Measurements from ENCODE around the gene CHD5.

Gene CHD5

DNA sequence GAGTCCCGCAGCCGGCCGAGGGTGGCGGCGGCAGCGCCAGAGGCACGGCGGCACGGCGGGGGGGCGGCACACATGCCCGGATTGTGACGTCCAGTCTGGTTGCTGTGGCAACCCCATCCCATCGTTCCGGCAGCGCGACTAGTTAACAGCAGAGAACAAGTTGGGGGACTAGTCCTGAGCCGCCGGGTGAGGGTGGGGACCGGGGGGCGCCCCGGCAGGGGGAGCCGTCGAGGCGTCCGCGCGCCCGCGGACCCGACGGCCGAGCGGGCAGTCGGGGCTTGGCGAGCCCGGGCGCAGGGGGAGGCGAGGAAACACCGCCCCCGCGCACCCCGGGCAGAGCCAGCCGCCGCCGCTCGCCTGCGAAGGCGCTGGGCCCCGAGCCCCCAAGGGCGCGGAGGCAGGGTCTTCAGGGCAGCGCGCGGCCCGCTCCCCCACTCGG lies at the start of gene CHD5:
Gene CHD5 (minus strand): TSS at position 54 of the 439 bp plus-strand sequence. CDS start 298 bp downstream, outside the sequence.
- no peak for DNase-seq (ENCODE audit: low read depth)
- TF ChIP-seq MAX (IDR thresholded peaks at IDR 0.05; ENCODE audit: low read depth, low read length) (no peak), POLR2A (IDR thresholded peaks at IDR 0.05; ENCODE audit: extremely low read depth, insufficient read length) (no peak), MYC (IDR thresholded peaks at IDR 0.05; ENCODE audit: low read depth, low read length) (no peak)
- TF ChIP-seq, protein P1, sequence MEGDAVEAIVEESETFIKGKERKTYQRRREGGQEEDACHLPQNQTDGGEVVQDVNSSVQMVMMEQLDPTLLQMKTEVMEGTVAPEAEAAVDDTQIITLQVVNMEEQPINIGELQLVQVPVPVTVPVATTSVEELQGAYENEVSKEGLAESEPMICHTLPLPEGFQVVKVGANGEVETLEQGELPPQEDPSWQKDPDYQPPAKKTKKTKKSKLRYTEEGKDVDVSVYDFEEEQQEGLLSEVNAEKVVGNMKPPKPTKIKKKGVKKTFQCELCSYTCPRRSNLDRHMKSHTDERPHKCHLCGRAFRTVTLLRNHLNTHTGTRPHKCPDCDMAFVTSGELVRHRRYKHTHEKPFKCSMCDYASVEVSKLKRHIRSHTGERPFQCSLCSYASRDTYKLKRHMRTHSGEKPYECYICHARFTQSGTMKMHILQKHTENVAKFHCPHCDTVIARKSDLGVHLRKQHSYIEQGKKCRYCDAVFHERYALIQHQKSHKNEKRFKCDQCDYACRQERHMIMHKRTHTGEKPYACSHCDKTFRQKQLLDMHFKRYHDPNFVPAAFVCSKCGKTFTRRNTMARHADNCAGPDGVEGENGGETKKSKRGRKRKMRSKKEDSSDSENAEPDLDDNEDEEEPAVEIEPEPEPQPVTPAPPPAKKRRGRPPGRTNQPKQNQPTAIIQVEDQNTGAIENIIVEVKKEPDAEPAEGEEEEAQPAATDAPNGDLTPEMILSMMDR (IDR thresholded peaks at IDR 0.05; ENCODE audit: low read depth, low read length) = no peak
- H3K4me3 ChIP-seq (ENCODE audit: low read depth, low read length) = no peak within 1 kb of the TSS

GRCh38 chr1:6225651-6226050 lies 45.5 kb upstream of the CHD5 start:
- TF ChIP-seq MYC (IDR thresholded peaks at IDR 0.05; ENCODE audit: low read depth, low read length) = no peak
- TF ChIP-seq, protein P1 (IDR thresholded peaks at IDR 0.05; ENCODE audit: low read depth, low read length) = no peak
- no peak for TF ChIP-seq MAX (IDR thresholded peaks at IDR 0.05; ENCODE audit: low read depth, low read length)
- no peak for TF ChIP-seq POLR2A (IDR thresholded peaks at IDR 0.05; ENCODE audit: extremely low read depth, insufficient read length)
- H3K4me3 ChIP-seq (ENCODE audit: low read depth, low read length) = no peak overlapping the region
- DNase-seq (ENCODE audit: low read depth) = no peak

- no peak overlapping the region for H3K4me3 ChIP-seq (ENCODE audit: low read depth, low read length)
- no peak for DNase-seq (ENCODE audit: low read depth)
- no peak for TF ChIP-seq POLR2A (IDR thresholded peaks at IDR 0.05; ENCODE audit: extremely low read depth, insufficient read length)
- TF ChIP-seq, protein P1 (IDR thresholded peaks at IDR 0.05; ENCODE audit: low read depth, low read length) = no peak
These were observed 44.6 kb upstream of the CHD5 start for GRCh38 chr1:6224718-6225117.

DNA sequence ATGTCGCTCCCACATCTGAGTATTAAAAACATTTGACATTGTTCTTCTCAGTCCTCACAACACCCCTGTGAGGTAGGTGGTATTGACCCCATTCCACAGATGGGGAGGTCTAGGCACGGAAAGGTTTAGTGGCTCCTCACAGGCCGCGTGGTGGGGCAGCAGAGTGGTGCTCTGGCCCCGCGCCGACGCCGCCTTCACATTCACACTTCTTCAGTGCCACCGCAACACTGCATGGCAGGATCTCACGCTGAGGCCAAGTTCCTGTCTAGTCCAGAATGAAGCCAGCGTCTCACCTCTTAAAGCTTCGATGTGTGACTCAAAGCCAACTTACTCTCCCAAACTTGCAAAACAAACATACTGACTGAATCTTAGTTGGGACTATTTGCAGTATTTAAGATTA lies 43.5 kb upstream of the CHD5 start:
- no peak for DNase-seq (ENCODE audit: low read depth)
- no peak for TF ChIP-seq MYC (IDR thresholded peaks at IDR 0.05; ENCODE audit: low read depth, low read length)
- TF ChIP-seq POLR2A (IDR thresholded peaks at IDR 0.05; ENCODE audit: extremely low read depth, insufficient read length) = no peak
- TF ChIP-seq MAX (IDR thresholded peaks at IDR 0.05; ENCODE audit: low read depth, low read length) = no peak
- TF ChIP-seq, protein P1 (IDR thresholded peaks at IDR 0.05; ENCODE audit: low read depth, low read length) = no peak
- H3K4me3 ChIP-seq (ENCODE audit: low read depth, low read length) = no peak overlapping the region

- no peak overlapping the region for H3K4me3 ChIP-seq (ENCODE audit: low read depth, low read length)
- TF ChIP-seq MYC (IDR thresholded peaks at IDR 0.05; ENCODE audit: low read depth, low read length) = no peak
- TF ChIP-seq, protein P1 (IDR thresholded peaks at IDR 0.05; ENCODE audit: low read depth, low read length) = no peak
- no peak for TF ChIP-seq MAX (IDR thresholded peaks at IDR 0.05; ENCODE audit: low read depth, low read length)
- TF ChIP-seq POLR2A (IDR thresholded peaks at IDR 0.05; ENCODE audit: extremely low read depth, insufficient read length) = no peak
- DNase-seq (ENCODE audit: low read depth) = no peak
These were observed 42.5 kb upstream of the CHD5 start for GRCh38 chr1:6222636-6223035.

DNA sequence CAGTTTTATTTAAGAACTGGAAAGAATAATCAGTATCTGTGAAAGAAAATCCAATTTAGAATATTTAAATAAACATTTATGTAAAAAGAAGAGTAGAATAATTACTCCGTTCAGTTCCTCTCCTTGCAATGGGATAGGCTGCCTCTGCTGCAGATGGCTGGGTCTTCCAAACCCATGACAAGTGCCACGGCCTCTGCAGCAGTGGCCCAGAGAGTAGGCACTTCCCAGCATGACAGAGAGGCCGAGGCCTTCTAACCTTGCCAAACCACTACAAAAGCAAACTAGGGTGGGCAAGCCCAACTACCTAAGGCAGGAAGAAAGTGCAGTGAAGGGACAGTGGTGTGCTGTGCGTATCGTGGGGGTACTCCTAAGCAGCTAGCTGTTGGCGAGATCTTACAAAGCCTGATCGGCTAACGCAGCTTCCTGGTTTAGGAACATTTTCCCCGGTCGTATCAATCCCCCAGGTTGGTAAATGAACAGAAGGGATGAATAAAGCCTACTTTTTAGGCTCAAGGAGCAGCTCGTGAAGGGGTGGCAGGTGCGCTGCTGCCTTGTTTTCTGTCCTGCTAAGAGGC lies 41.2 kb upstream of the CHD5 start:
- TF ChIP-seq MYC (IDR thresholded peaks at IDR 0.05; ENCODE audit: low read depth, low read length) (no peak), MAX (IDR thresholded peaks at IDR 0.05; ENCODE audit: low read depth, low read length) (no peak), POLR2A (IDR thresholded peaks at IDR 0.05; ENCODE audit: extremely low read depth, insufficient read length) (no peak)
- TF ChIP-seq, protein P1 (IDR thresholded peaks at IDR 0.05; ENCODE audit: low read depth, low read length) = no peak
- H3K4me3 ChIP-seq (ENCODE audit: low read depth, low read length) = no peak overlapping the region
- no peak for DNase-seq (ENCODE audit: low read depth)
